ENCODE measurements around the gene POLR1H. TPM values are rescaled to one million over a fixed set of nuclear protein-coding genes. Genes with fewer than 3 reads are reported as not detected.

POLR1H gene
- total RNA-seq, 1 experiment from 2014 or later: 60.9 TPM

- Mint-ChIP-seq H3K27ac (ENCODE audit: low read depth, unreplicated experiment) (no peak overlapping the region), H3K9me3 (ENCODE audit: unreplicated experiment) (no peaks in the 10 kb centered on the region), H3K4me3 (ENCODE audit: unreplicated experiment) (no peak overlapping the region), H3K36me3 (ENCODE audit: insufficient read depth, unreplicated experiment) (no peaks in the 10 kb centered on the region), H3K27me3 (ENCODE audit: insufficient read depth, unreplicated experiment) (no peaks in the 10 kb centered on the region), H3K4me1 (ENCODE audit: insufficient read depth, unreplicated experiment) (no peaks in the 10 kb centered on the region)
- POLR2A ChIA-PET: interaction anchor here (2.1 kb wide), 1 partner anchor 17 kb away, joined by 10 read pairs; the partner anchor contains the start of gene POLR1H
- no peak for TF ChIP-seq CTCF (IDR thresholded peaks at IDR 0.05; ENCODE audit: unreplicated experiment)
- no peak for DNase-seq (ENCODE audit: unreplicated experiment)
- intact Hi-C loops (cut with micrococcal nuclease): no loop called here
- BruUV-seq (replicated peaks): no TSS peak
- CTCF ChIA-PET: interaction anchor here (1.0 kb wide), 1 partner anchor 290 kb away, joined by 3 read pairs; no protein-coding TSS in a partner anchor
These were observed 17.3 kb upstream of the POLR1H start for GRCh38 chr6:30043744-30044143.

DNA sequence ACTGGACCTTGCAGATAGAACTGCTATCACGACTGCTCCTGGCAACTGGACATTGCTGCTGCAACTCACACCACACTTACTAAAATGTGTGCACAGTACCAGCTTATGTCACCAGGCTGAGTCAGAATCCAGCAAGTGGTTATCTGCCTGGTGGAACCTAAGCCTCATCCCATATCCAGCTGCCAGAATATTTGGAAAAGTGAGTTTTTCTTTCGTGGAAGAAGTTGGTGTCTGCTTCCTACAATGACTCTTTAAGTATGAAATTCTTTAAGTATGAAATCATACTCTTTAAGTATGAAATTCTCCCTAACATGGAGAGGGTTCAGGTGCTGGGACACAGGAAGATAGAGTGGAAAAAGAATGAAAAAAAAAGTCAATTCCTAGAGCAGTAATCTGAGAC, 16.4 kb upstream of the POLR1H start:
- no TSS peak for BruUV-seq (replicated peaks)
- POLR2A ChIA-PET: interaction anchor here (1.0 to 2.1 kb wide), 2 partner anchors 16 to 22 kb away, joined by 4 to 10 read pairs; partner anchors contain the start of gene POLR1H
- H3K36me3 Mint-ChIP-seq (ENCODE audit: insufficient read depth, unreplicated experiment): no peaks in the 10 kb centered on the region
- no peak for DNase-seq (ENCODE audit: unreplicated experiment)
- intact Hi-C loops (cut with micrococcal nuclease): no loop called here
- CTCF ChIA-PET: interaction anchor here (0.6 to 1.0 kb wide), 2 partner anchors 291 to 336 kb away, joined by 3 read pairs; no protein-coding TSS in a partner anchor
- H3K27ac Mint-ChIP-seq (ENCODE audit: low read depth, unreplicated experiment): no peak overlapping the region
- no peaks in the 10 kb centered on the region for H3K9me3 Mint-ChIP-seq (ENCODE audit: unreplicated experiment)
- no peak for TF ChIP-seq CTCF (IDR thresholded peaks at IDR 0.05; ENCODE audit: unreplicated experiment)
- no peak overlapping the region for H3K4me3 Mint-ChIP-seq (ENCODE audit: unreplicated experiment)
- H3K27me3 Mint-ChIP-seq (ENCODE audit: insufficient read depth, unreplicated experiment): no peaks in the 10 kb centered on the region
- H3K4me1 Mint-ChIP-seq (ENCODE audit: insufficient read depth, unreplicated experiment): no peaks in the 10 kb centered on the region

GRCh38 chr6:30047220-30047619, 13.8 kb upstream of the POLR1H start:
- no TSS peak for BruUV-seq (replicated peaks)
- CTCF ChIA-PET: no interaction called here
- Mint-ChIP-seq H3K27ac (ENCODE audit: low read depth, unreplicated experiment) (no peak overlapping the region), H3K4me3 (ENCODE audit: unreplicated experiment) (no peak overlapping the region), H3K27me3 (ENCODE audit: insufficient read depth, unreplicated experiment) (no peaks in the 10 kb centered on the region), H3K4me1 (ENCODE audit: insufficient read depth, unreplicated experiment) (no peaks in the 10 kb centered on the region), H3K9me3 (ENCODE audit: unreplicated experiment) (no peaks in the 10 kb centered on the region), H3K36me3 (ENCODE audit: insufficient read depth, unreplicated experiment) (peaks cover 5% of the 10 kb centered on the region)
- intact Hi-C loops (cut with micrococcal nuclease): no loop called here
- no peak for DNase-seq (ENCODE audit: unreplicated experiment)
- no peak for TF ChIP-seq CTCF (IDR thresholded peaks at IDR 0.05; ENCODE audit: unreplicated experiment)
- POLR2A ChIA-PET: interaction anchor here (0.6 to 1.7 kb wide), 2 partner anchors 8 to 1446 kb away, joined by 3 to 5 read pairs; no protein-coding TSS in a partner anchor

DNA sequence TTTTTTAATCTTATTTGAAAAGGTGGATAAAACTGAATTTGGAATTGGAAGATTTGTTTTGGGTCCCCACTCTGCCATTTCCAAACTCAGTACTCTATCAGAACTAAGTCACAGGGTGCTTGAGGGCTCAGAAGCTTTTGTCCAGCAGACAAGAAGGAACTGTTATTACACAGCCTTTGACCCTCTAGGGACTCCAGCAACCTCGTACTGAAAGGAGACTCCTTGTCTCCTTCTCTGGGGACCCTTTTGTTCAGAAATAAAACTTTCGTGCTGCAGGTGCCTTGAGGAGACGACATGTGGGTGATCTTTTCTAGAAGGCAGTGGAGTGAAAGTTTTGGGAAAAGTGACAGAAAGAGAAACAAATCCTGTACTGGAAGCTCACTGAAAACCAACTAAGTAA, 7.4 kb upstream of the POLR1H start:
- no peak for TF ChIP-seq CTCF (IDR thresholded peaks at IDR 0.05; ENCODE audit: unreplicated experiment)
- Mint-ChIP-seq H3K27me3 (ENCODE audit: insufficient read depth, unreplicated experiment) (no peaks in the 10 kb centered on the region), H3K36me3 (ENCODE audit: insufficient read depth, unreplicated experiment) (peaks cover 46% of the 10 kb centered on the region), H3K4me3 (ENCODE audit: unreplicated experiment) (no peak overlapping the region), H3K9me3 (ENCODE audit: unreplicated experiment) (no peaks in the 10 kb centered on the region), H3K4me1 (ENCODE audit: insufficient read depth, unreplicated experiment) (no peaks in the 10 kb centered on the region), H3K27ac (ENCODE audit: low read depth, unreplicated experiment) (no peak overlapping the region)
- CTCF ChIA-PET: interaction anchor here (1.9 kb wide), 1 partner anchor 78 kb away, joined by 4 read pairs; no protein-coding TSS in a partner anchor
- intact Hi-C loops (cut with micrococcal nuclease): no loop called here
- no TSS peak for BruUV-seq (replicated peaks)
- no peak for DNase-seq (ENCODE audit: unreplicated experiment)
- POLR2A ChIA-PET: interaction anchor here (0.8 to 2.9 kb wide), 3 partner anchors 7 to 12 kb away, joined by 3 to 18 read pairs (median 8); partner anchors contain the start of genes POLR1H and PPP1R11

Data from MCF 10A (cell line).